Measurements from ENCODE around the gene LAT.

GRCh38 chr16:29011112-29011511, 26.3 kb downstream of the LAT start:
- TF ChIP-seq CTCF (conservative IDR thresholded peaks at IDR 0.05) (no peak), ZFX (IDR thresholded peaks at IDR 0.05) (no peak)
